Nephron progenitor cell (in vitro differentiated cells): ENCODE results near the gene C5AR1.
"Not testable (repeated sequence)": the region's sequence is repeated elsewhere in the genome, so short reads cannot be mapped to it uniquely, and the experiment has no call there.

Source experiments
- DNase-seq: peaks from one replicate; pipeline ENCODE4 v3.0.0; 2021
- H3K27ac Mint-ChIP-seq: 2 replicates; pipeline ENCODE4 v1.8.0; 2021; ENCODE audit warnings: mild to moderate bottlenecking, moderate library complexity, mixed read lengths
- H3K27me3 Mint-ChIP-seq: 2 replicates; pipeline ENCODE4 v1.8.0; 2021; ENCODE audit warnings: mild to moderate bottlenecking, low read depth, mixed read lengths; ENCODE audit not compliant: poor library complexity
- H3K36me3 Mint-ChIP-seq: 2 replicates; pipeline ENCODE4 v1.8.0; 2021; ENCODE audit warnings: low read depth, mixed read lengths
- H3K4me1 Mint-ChIP-seq: 2 replicates; pipeline ENCODE4 v1.8.0; 2021; ENCODE audit warnings: mixed read lengths
- H3K4me3 Mint-ChIP-seq: 2 replicates; pipeline ENCODE4 v1.8.0; 2021; ENCODE audit warnings: mild to moderate bottlenecking, moderate library complexity, mixed read lengths
- H3K9me3 Mint-ChIP-seq: 2 replicates; pipeline ENCODE4 v1.8.0; 2021; ENCODE audit warnings: mild to moderate bottlenecking, moderate library complexity, mixed read lengths
- TF ChIP-seq, protein P1 (sequence below): fragments of 200-600 bp; sonication (generic); IDR thresholded peaks from 2 replicates; pipeline ENCODE4 v1.5.0; 2021; ENCODE audit warnings: antibody characterized with exemption

The C5AR1 gene

DNA sequence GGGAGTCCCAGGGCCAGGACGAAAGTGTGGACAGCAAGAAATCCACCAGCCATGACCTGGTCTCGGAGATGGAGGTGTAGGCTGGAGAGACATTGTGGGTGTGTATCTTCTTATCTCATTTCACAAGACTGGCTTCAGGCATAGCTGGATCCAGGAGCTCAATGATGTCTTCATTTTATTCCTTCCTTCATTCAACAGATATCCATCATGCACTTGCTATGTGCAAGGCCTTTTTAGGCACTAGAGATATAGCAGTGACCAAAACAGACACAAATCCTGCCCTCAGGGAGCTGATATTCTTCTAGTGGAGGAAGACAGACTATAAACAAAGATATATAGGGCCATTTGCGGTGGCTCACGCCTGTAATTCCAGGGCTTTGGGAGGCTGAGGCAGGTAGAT, 32.1 kb downstream of the C5AR1 start:
- Mint-ChIP-seq H3K36me3 (no peaks in the 10 kb centered on the region), H3K4me1 (no peaks in the 10 kb centered on the region), H3K9me3 (peaks cover 10% of the 10 kb centered on the region), H3K4me3 (no peak overlapping the region), H3K27ac (no peak overlapping the region), H3K27me3 (peaks cover 21% of the 10 kb centered on the region)
- DNase-seq: no peak
- TF ChIP-seq, protein P1, sequence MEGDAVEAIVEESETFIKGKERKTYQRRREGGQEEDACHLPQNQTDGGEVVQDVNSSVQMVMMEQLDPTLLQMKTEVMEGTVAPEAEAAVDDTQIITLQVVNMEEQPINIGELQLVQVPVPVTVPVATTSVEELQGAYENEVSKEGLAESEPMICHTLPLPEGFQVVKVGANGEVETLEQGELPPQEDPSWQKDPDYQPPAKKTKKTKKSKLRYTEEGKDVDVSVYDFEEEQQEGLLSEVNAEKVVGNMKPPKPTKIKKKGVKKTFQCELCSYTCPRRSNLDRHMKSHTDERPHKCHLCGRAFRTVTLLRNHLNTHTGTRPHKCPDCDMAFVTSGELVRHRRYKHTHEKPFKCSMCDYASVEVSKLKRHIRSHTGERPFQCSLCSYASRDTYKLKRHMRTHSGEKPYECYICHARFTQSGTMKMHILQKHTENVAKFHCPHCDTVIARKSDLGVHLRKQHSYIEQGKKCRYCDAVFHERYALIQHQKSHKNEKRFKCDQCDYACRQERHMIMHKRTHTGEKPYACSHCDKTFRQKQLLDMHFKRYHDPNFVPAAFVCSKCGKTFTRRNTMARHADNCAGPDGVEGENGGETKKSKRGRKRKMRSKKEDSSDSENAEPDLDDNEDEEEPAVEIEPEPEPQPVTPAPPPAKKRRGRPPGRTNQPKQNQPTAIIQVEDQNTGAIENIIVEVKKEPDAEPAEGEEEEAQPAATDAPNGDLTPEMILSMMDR: no peak

DNA sequence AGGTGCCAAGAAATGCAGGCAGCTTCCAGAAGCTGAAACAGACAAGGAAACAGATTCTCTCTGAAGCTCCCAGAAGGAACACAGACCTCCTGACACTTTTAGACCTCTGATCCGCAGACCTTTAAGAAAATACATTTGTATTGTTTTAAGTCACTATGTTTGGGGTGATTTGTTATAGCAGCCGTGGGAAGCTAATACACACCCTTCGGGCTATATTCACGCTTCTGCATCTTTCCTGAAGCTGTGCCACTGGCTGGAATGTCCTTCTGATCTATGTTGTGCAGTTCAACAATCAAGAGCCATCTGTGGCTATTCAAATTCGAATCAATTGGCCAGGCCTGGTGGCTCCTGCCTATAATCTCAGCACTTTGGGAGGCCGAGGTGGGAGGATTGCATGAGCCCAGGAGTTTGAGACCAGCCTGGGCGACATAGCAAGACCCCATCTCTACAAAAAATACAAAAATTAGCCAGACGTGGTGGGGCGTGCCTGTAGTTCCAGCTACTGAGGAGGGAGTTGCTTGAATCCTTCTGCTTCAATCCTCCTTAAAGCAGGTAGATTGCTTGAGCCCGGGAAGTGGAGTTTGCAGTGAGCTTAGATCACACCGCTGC, 33.6 kb downstream of the C5AR1 start:
- H3K4me3 Mint-ChIP-seq: no peak overlapping the region
- TF ChIP-seq, protein P1: no peak
- H3K9me3 Mint-ChIP-seq: peaks cover 13% of the 10 kb centered on the region
- no peaks in the 10 kb centered on the region for H3K4me1 Mint-ChIP-seq
- DNase-seq: no peak
- no peaks in the 10 kb centered on the region for H3K36me3 Mint-ChIP-seq
- no peak overlapping the region for H3K27ac Mint-ChIP-seq
- peaks cover 21% of the 10 kb centered on the region for H3K27me3 Mint-ChIP-seq

DNA sequence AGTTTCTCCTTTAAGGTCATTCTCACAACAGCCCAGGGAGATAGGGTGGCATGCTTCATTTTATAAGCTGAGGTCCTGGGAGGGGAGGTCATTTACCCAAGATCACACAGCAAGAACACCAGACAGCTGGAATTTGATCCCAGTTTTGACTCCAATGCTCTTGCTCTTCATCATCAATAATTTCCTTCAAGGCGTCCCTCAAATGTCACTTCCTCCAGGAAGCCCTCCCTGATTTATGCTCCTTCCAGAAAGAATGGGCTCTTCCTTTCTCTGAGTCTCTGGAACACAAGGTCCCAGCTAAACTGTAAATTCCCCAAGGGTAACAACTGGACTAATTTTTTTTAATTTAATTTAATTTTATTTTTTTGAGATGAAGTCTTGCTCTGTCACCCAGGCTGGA, 34.8 kb downstream of the C5AR1 start:
- no peak for DNase-seq
- H3K36me3 Mint-ChIP-seq: peaks cover 3% of the 10 kb centered on the region
- peaks cover 5% of the 10 kb centered on the region for H3K4me1 Mint-ChIP-seq
- H3K27me3 Mint-ChIP-seq: peaks cover 15% of the 10 kb centered on the region
- H3K4me3 Mint-ChIP-seq: no peak overlapping the region
- H3K27ac Mint-ChIP-seq: no peak overlapping the region
- H3K9me3 Mint-ChIP-seq: peaks cover 17% of the 10 kb centered on the region
- TF ChIP-seq, protein P1: no peak

DNA sequence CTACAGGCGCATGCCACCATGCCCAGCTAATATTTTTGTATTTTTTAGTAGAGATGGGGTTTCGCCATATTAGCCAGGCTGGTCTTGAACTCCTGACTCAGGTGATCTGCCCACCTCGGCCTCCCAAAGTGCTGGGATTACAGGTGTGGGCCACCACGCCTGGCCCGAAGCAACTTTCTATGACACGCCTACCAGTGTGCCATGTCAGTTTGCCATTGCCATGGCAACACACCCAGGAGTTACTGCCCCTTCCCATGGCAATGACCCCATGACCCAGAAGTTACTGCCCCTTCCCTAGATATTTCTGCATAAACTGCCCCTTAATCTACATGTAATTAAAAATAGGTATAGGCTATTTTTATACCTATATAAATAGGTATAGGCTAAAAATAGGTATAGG, 36.4 kb downstream of the C5AR1 start:
- peaks cover 20% of the 10 kb centered on the region for H3K4me1 Mint-ChIP-seq
- H3K27me3 Mint-ChIP-seq: peaks cover 14% of the 10 kb centered on the region
- H3K9me3 Mint-ChIP-seq: peaks cover 17% of the 10 kb centered on the region
- H3K4me3 Mint-ChIP-seq, H3K27ac Mint-ChIP-seq, DNase-seq: not testable (repeated sequence)
- H3K36me3 Mint-ChIP-seq: peaks cover 16% of the 10 kb centered on the region

DNA sequence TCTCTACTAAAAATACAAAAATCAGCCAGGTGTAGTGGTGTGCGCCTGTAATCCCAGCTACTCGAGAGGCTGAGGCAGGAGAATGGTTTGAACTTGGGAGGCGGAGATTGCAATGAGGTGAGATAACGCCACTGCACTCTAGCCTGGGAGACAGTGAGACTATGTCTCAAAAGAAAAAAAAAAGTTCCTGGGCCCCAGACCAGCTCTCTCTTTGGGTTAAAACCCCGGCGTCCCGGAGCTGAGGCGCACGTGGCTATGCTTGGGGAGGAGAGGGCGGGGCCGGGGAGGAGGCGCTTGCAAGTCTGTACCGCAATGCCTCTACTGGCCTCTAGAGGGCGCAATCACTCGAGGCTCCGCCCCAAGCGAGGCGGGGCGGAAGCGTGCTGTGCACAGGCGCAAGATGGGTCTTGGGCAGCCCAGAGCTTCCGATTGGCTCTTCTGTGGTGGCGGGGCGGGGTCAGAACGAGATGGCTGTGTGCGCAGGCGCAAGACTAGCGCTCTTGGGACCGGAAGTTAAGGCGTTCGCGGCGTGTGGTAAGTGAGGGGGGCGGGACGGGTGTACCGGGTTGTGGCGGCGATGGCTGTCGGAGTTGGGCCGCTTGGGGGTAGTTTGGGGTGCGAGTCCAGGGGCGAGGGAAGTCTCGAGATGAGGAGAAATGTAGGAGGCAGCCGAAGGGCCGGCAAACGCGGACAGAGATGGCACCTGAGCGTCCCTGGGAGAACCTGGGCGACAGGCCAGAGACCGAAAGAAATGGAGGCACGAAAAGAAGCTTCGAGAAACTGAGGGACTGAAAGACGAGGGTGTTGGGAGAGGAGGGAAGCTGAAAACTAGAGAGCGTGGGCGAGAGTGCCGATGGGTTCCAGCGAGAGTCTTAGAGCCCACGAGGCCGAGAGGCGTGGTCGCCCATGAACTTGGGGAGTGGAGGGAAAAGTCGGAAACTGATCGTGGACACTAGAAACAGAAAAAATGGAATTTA, 39.4 kb downstream of the C5AR1 start, which contains the start of gene DHX34:
DHX34 (plus strand) TSS at position 497 of the 977 bp plus-strand sequence. CDS start 3,716 bp downstream, outside the sequence.
- DNase-seq: peak; percentile 98
- H3K4me3 Mint-ChIP-seq: peak within 1 kb of the TSS; percentile 96
- peaks cover 30% of the 10 kb centered on the region for H3K4me1 Mint-ChIP-seq
- H3K36me3 Mint-ChIP-seq: peaks cover 45% of the 10 kb centered on the region
- H3K9me3 Mint-ChIP-seq: peaks cover 8% of the 10 kb centered on the region
- peak within 1 kb of the TSS; percentile 90 for H3K27ac Mint-ChIP-seq
- H3K27me3 Mint-ChIP-seq: peaks cover 10% of the 10 kb centered on the region
- TF ChIP-seq, protein P1: peak; percentile 97

DNA sequence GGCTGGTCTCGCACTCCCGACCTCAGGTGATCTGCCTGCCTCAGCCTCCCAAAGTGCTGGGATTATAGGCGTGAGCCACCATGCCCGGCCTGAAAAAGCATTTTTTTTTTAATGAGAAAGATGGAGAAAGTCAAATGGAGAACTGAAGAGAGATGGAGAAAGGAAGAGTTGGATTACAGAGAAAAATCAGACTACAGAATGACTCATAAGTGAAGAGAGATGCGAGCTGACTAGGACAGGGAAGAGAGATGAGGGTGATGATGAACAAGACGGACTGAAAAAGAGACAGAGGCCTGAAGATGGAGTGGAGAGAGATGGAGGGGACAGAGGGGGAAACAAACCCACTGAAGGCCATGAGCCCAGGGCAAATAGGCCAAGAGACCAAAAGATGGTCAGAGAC, 41.0 kb downstream of the C5AR1 start:
- Mint-ChIP-seq H3K4me3 (peak overlapping the region; percentile 80), H3K36me3 (peaks cover 60% of the 10 kb centered on the region), H3K9me3 (peaks cover 8% of the 10 kb centered on the region), H3K27me3 (peaks cover 4% of the 10 kb centered on the region), H3K27ac (no peak overlapping the region), H3K4me1 (peaks cover 30% of the 10 kb centered on the region)
- TF ChIP-seq, protein P1: no peak
- no peak for DNase-seq
